ENCODE data around the gene SOHLH2. TPM values are rescaled to one million over a fixed set of nuclear protein-coding genes. Genes with fewer than 3 reads are reported as not detected.
A peak's percentile ranks its signal among the peaks of the same experiment; 100 is the strongest.

The SOHLH2 gene
- total RNA-seq, 1 donor from 2014 or later, result not detected

DNA sequence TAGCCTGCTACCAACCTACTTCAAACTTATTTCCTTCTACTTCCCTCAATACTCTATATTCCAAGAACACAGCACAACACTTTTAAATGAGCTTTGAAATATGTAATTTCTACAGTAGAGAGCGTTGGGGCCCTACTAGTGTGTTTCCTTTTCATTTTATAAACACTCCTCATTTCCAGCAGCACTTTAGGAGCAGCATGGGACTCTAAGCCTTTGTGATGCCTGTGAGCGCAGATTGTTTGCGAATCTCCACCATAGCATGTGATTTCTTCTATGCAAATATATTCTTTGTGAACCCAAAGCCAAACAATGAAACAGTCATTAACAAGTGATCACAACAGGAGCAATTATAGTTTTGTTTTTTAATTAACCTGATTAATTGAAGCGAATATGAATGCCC lies 3.6 kb downstream of the SOHLH2 start:
- peaks cover 5% of the 10 kb centered on the region for H3K9me3 ChIP-seq (replicated peaks)

DNA sequence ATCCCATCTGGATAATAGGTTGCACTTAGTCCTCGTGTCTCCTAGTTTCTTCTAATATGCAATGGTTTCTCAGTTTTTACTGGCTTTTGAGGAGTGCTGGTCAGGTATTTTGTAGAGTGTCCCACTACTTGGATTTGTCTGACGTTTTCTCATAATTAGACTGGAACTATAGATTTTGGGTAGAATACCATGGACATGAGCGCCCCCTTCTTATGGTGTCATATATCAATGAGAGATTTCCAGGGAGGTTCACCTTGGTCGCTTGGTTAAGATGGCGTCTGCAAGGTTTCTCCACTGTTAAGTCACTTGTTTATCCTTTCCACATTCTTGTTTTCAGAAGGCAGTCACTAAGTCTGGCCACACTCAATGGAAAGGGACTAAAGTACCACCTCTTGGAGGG lies 6.7 kb downstream of the SOHLH2 start:
- Histone ChIP-seq H3K4me3 (no peak overlapping the region), H3K36me3 (no peaks in the 10 kb centered on the region), H3K27me3 (ENCODE audit: low read depth) (peaks cover 11% of the 10 kb centered on the region), H3K4me1 (no peaks in the 10 kb centered on the region), H3K27ac (replicated peaks) (no peak overlapping the region), H3K9me3 (replicated peaks) (no peaks in the 10 kb centered on the region)
- intact Hi-C loops (cut with micrococcal nuclease), result no loop called here
- no peak for DNase-seq
- TF ChIP-seq, protein P1, sequence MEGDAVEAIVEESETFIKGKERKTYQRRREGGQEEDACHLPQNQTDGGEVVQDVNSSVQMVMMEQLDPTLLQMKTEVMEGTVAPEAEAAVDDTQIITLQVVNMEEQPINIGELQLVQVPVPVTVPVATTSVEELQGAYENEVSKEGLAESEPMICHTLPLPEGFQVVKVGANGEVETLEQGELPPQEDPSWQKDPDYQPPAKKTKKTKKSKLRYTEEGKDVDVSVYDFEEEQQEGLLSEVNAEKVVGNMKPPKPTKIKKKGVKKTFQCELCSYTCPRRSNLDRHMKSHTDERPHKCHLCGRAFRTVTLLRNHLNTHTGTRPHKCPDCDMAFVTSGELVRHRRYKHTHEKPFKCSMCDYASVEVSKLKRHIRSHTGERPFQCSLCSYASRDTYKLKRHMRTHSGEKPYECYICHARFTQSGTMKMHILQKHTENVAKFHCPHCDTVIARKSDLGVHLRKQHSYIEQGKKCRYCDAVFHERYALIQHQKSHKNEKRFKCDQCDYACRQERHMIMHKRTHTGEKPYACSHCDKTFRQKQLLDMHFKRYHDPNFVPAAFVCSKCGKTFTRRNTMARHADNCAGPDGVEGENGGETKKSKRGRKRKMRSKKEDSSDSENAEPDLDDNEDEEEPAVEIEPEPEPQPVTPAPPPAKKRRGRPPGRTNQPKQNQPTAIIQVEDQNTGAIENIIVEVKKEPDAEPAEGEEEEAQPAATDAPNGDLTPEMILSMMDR (IDR thresholded peaks at IDR 0.05; ENCODE audit: borderline replicate concordance), result peak; percentile 20

More for the DNA sequence above, 3.6 kb downstream of the SOHLH2 start:
- TF ChIP-seq, protein P1 (IDR thresholded peaks at IDR 0.05; ENCODE audit: borderline replicate concordance), result no peak
- Histone ChIP-seq H3K27me3 (ENCODE audit: low read depth) (peaks cover 11% of the 10 kb centered on the region), H3K4me1 (no peaks in the 10 kb centered on the region), H3K27ac (replicated peaks) (no peak overlapping the region), H3K4me3 (no peak overlapping the region), H3K36me3 (no peaks in the 10 kb centered on the region)
- intact Hi-C loops (cut with micrococcal nuclease), result no loop called here
- DNase-seq, result no peak

DNA sequence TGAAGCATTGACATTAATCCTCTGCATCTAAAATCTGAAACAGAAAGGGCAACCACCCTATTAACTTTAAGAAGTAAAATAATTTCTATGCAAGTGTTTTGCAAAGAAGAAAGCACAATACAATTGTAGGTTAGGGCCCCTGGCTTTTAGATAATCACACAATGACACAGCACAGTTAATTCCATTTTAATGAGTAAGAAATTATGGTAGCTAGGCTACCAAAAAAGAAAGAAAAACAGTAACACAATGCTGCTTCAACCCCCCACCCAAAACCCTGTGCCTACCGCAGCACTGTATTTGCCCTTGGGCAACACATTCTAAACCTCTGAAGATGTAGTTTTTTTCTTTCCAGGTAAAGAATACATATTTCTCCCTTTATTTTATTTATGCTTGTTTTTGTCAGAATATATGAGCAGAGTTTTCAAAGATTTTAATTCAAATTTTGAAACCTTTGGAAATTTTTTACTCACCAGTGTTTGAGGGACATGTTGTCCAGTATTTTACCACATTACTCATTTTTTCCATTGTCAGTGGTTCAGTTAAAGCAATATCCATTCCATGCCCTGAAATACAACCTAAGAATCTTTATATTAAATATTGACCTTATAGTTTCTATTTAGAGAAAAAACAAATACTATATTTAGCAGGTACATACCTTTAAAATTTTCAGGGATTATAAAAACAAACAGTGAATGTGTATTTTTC lies 21.1 kb downstream of the SOHLH2 start:
- Histone ChIP-seq H3K4me1 (no peaks in the 10 kb centered on the region), H3K27me3 (ENCODE audit: low read depth) (peaks cover 5% of the 10 kb centered on the region), H3K9me3 (replicated peaks) (no peaks in the 10 kb centered on the region), H3K36me3 (no peaks in the 10 kb centered on the region), H3K4me3 (no peak overlapping the region), H3K27ac (replicated peaks) (no peak overlapping the region)
- TF ChIP-seq, protein P1 (IDR thresholded peaks at IDR 0.05; ENCODE audit: borderline replicate concordance), result no peak
- intact Hi-C loops (cut with micrococcal nuclease), result no loop called here
- DNase-seq, result no peak

DNA sequence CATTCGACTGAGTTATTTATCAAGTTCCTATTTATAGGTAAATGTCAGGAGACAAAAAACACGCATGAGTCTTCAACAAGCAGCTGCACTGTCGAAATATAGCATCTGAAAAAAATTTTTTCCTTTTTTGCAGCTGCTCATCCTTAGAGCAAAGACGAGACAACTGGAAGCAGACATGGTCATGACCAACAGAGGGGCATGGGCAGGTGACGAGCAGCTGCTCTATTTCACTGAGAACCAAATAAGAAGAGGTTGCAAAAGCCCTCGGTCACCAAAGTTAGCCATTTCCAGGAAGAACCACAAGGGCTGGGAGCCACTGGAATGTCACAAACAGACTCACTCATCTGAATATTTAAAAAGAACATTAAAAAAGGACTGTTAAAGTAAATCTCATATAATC lies 22.2 kb downstream of the SOHLH2 start:
- intact Hi-C loops (cut with micrococcal nuclease), result no loop called here

DNA sequence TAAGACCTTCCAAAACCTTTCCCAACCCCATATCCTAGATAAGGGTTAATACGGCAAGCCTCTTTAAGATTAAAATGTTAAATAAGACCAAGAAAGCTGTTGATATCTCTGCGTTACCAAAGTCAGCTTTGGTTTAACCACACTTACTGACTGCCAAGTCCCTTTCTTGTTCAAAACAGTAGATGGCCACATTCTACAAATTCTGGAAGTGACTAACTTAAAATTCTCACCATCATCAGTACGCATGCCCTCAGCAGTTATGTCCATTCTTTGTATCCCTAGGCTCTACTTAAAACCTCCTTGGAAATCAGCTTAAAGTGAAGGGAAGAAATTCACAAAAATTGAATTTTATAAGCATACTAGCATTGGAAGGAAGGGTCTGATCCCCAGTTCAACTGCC lies 23.6 kb downstream of the SOHLH2 start:
- Histone ChIP-seq H3K9me3 (replicated peaks) (no peaks in the 10 kb centered on the region), H3K36me3 (no peaks in the 10 kb centered on the region), H3K4me3 (no peak overlapping the region), H3K27ac (replicated peaks) (no peak overlapping the region), H3K27me3 (ENCODE audit: low read depth) (no peaks in the 10 kb centered on the region), H3K4me1 (no peaks in the 10 kb centered on the region)
- intact Hi-C loops (cut with micrococcal nuclease), result no loop called here
- no peak for DNase-seq
- TF ChIP-seq, protein P1 (IDR thresholded peaks at IDR 0.05; ENCODE audit: borderline replicate concordance), result no peak

More for the DNA sequence above, 22.2 kb downstream of the SOHLH2 start:
- TF ChIP-seq, protein P1 (IDR thresholded peaks at IDR 0.05; ENCODE audit: borderline replicate concordance), result no peak
- Histone ChIP-seq H3K36me3 (no peaks in the 10 kb centered on the region), H3K27me3 (ENCODE audit: low read depth) (peaks cover 2% of the 10 kb centered on the region), H3K9me3 (replicated peaks) (no peaks in the 10 kb centered on the region), H3K27ac (replicated peaks) (no peak overlapping the region), H3K4me1 (no peaks in the 10 kb centered on the region), H3K4me3 (no peak overlapping the region)
- DNase-seq, result no peak

Data from left ventricle myocardium inferior (tissue), 1 donor.